MG63 (cell line): ENCODE measurements around the gene NUP210. TPM values are rescaled to one million over a fixed set of nuclear protein-coding genes. Genes with fewer than 3 reads are reported as not detected.
A peak's percentile ranks its signal among the peaks of the same experiment; 100 is the strongest.
"Not testable (repeated sequence)": the region's sequence is repeated elsewhere in the genome, so short reads cannot be mapped to it uniquely, and the experiment has no call there.

Experiments used
- DNase-seq: peaks from one replicate; pipeline ENCODE4 v3.0.0-alpha.2; 2020
- H3K27me3 ChIP-seq: fragments of 250-450 bp; sonication (Bioruptor Pico); 2 replicates; pipeline ENCODE4 v1.5.1; 2020; ENCODE audit warnings: mild to moderate bottlenecking, moderate library complexity
- H3K36me3 ChIP-seq: fragments of 250-450 bp; sonication (Bioruptor Pico); 2 replicates; pipeline ENCODE4 v1.5.1; 2020; ENCODE audit warnings: mild to moderate bottlenecking, moderate library complexity
- H3K4me3 ChIP-seq: fragments of 250-450 bp; sonication (Bioruptor Pico); 2 replicates; pipeline ENCODE4 v1.5.1; 2020; ENCODE audit warnings: mild to moderate bottlenecking, moderate library complexity
- H3K9me3 ChIP-seq: fragments of 250-450 bp; sonication (Bioruptor Pico); 2 replicates; pipeline ENCODE4 v1.5.1; 2020; ENCODE audit warnings: mild to moderate bottlenecking, moderate library complexity
- total RNA-seq: library from RNA; depleted of rRNA; stranded (reverse); fragments of >200 nt; shearing (Covaris generic); gene quantifications from 2 replicates; pipeline ENCODE4 v1.2.3, GENCODE V29; 2014; ENCODE audit warnings: low replicate concordance

The NUP210 gene
- total RNA-seq, 1 experiment from 2014 or later, result 16.4 TPM

GRCh38 chr3:13436213-13436612, 16.1 kb upstream of the NUP210 start:
- not testable (repeated sequence) for H3K9me3 ChIP-seq, H3K36me3 ChIP-seq, H3K4me3 ChIP-seq, DNase-seq, H3K27me3 ChIP-seq

- no peaks in the 10 kb centered on the region for H3K27me3 ChIP-seq
- H3K36me3 ChIP-seq, result no peaks in the 10 kb centered on the region
- H3K4me3 ChIP-seq, result no peak overlapping the region
- no peaks in the 10 kb centered on the region for H3K9me3 ChIP-seq
- DNase-seq, result no peak
Observed at GRCh38 chr3:13433912-13434311, 13.8 kb upstream of the NUP210 start.

GRCh38 chr3:13432093-13432492, 12.0 kb upstream of the NUP210 start:
- H3K27me3 ChIP-seq, result no peaks in the 10 kb centered on the region
- no peaks in the 10 kb centered on the region for H3K36me3 ChIP-seq
- H3K9me3 ChIP-seq, result no peaks in the 10 kb centered on the region
- no peak overlapping the region for H3K4me3 ChIP-seq
- DNase-seq, result no peak

- not testable (repeated sequence) for H3K9me3 ChIP-seq, H3K36me3 ChIP-seq, DNase-seq, H3K27me3 ChIP-seq, H3K4me3 ChIP-seq
Observed at GRCh38 chr3:13430411-13430875, 10.3 kb upstream of the NUP210 start.

- no peaks in the 10 kb centered on the region for H3K27me3 ChIP-seq
- H3K36me3 ChIP-seq, result no peaks in the 10 kb centered on the region
- no peak for DNase-seq
- no peaks in the 10 kb centered on the region for H3K9me3 ChIP-seq
- no peak overlapping the region for H3K4me3 ChIP-seq
Observed at GRCh38 chr3:13429631-13430291, 9.6 kb upstream of the NUP210 start.

GRCh38 chr3:13428678-13429077, 8.6 kb upstream of the NUP210 start:
- DNase-seq, H3K27me3 ChIP-seq, H3K9me3 ChIP-seq, H3K36me3 ChIP-seq, H3K4me3 ChIP-seq: not testable (repeated sequence)

GRCh38 chr3:13427662-13428603, 7.8 kb upstream of the NUP210 start:
- H3K4me3 ChIP-seq, result no peak overlapping the region
- H3K9me3 ChIP-seq, result no peaks in the 10 kb centered on the region
- H3K27me3 ChIP-seq, result no peaks in the 10 kb centered on the region
- no peaks in the 10 kb centered on the region for H3K36me3 ChIP-seq
- no peak for DNase-seq

- Histone ChIP-seq H3K36me3 (no peaks in the 10 kb centered on the region), H3K9me3 (no peaks in the 10 kb centered on the region), H3K4me3 (no peak overlapping the region), H3K27me3 (no peaks in the 10 kb centered on the region)
- DNase-seq, result no peak
Observed at GRCh38 chr3:13426591-13426990, 6.5 kb upstream of the NUP210 start.

- no peaks in the 10 kb centered on the region for H3K36me3 ChIP-seq
- H3K27me3 ChIP-seq, result no peaks in the 10 kb centered on the region
- H3K9me3 ChIP-seq, result no peaks in the 10 kb centered on the region
- no peak overlapping the region for H3K4me3 ChIP-seq
- no peak for DNase-seq
Observed at GRCh38 chr3:13425689-13426088, 5.6 kb upstream of the NUP210 start.

- no peak for DNase-seq
- Histone ChIP-seq H3K9me3 (no peaks in the 10 kb centered on the region), H3K27me3 (no peaks in the 10 kb centered on the region), H3K36me3 (no peaks in the 10 kb centered on the region), H3K4me3 (no peak overlapping the region)
Observed at GRCh38 chr3:13424865-13425617, 4.9 kb upstream of the NUP210 start.

GRCh38 chr3:13424141-13424844, 4.2 kb upstream of the NUP210 start:
- Histone ChIP-seq H3K4me3 (no peak overlapping the region), H3K36me3 (no peaks in the 10 kb centered on the region), H3K9me3 (no peaks in the 10 kb centered on the region), H3K27me3 (no peaks in the 10 kb centered on the region)
- no peak for DNase-seq

GRCh38 chr3:13420831-13421765, 976 bp upstream of the NUP210 start:
- no peaks in the 10 kb centered on the region for H3K36me3 ChIP-seq
- DNase-seq, result no peak

GRCh38 chr3:13419505-13420044, 547 bp downstream of the NUP210 start:
- no peaks in the 10 kb centered on the region for H3K9me3 ChIP-seq
- DNase-seq, result peak; percentile 31
- H3K4me3 ChIP-seq, result peak overlapping the region; percentile 50
- H3K36me3 ChIP-seq, result no peaks in the 10 kb centered on the region
- H3K27me3 ChIP-seq, result no peaks in the 10 kb centered on the region

More at GRCh38 chr3:13420831-13421765, 976 bp upstream of the NUP210 start:
- no peaks in the 10 kb centered on the region for H3K27me3 ChIP-seq
- H3K9me3 ChIP-seq, result no peaks in the 10 kb centered on the region
- no peak overlapping the region for H3K4me3 ChIP-seq

GRCh38 chr3:13417166-13417947, 2.8 kb downstream of the NUP210 start:
- H3K4me3 ChIP-seq, result no peak overlapping the region
- no peaks in the 10 kb centered on the region for H3K9me3 ChIP-seq
- H3K36me3 ChIP-seq, result no peaks in the 10 kb centered on the region
- DNase-seq, result no peak
- no peaks in the 10 kb centered on the region for H3K27me3 ChIP-seq
